Liver (tissue), 9 donors: ENCODE data around the gene TYMP. TPM values are rescaled to one million over a fixed set of nuclear protein-coding genes. Genes with fewer than 3 reads are reported as not detected.

Source experiments
- DNase-seq: peaks from one replicate; pipeline ENCODE4 v3.0.0-alpha.2; 2017; ENCODE audit warnings: low spot score
- H3K27ac ChIP-seq, 2 donors: one replicate each; pipeline ENCODE4 v1.7.0; 2013; ENCODE audit warnings: inconsistent platforms in 2 of 2, low read length in 2 of 2, control low read depth in 1 of 2, low read depth in 1 of 2, mild to moderate bottlenecking in 1 of 2
- H3K27me3 ChIP-seq, 4 donors: one replicate each; pipeline versions ENCODE4 v1.6.1 to v1.7.0; 2013; ENCODE audit warnings: low read length in 3 of 4, inconsistent platforms in 1 of 4, mild to moderate bottlenecking in 1 of 4, moderate library complexity in 1 of 4; ENCODE audit not compliant: control insufficient read depth in 4 of 4, insufficient read depth in 4 of 4
- H3K36me3 ChIP-seq, 4 donors: one replicate each; pipeline versions ENCODE4 v1.6.1 to v1.7.0; 2013; ENCODE audit warnings: low read length in 3 of 4, mild to moderate bottlenecking in 3 of 4, low read depth in 1 of 4, moderate library complexity in 1 of 4; ENCODE audit not compliant: control insufficient read depth in 4 of 4, insufficient read depth in 3 of 4
- H3K4me1 ChIP-seq, 4 donors: one replicate each; pipeline versions ENCODE4 v1.6.1 to v1.7.0; 2013; ENCODE audit warnings: low read length in 3 of 4, mild to moderate bottlenecking in 3 of 4, moderate library complexity in 1 of 4; ENCODE audit not compliant: control insufficient read depth in 4 of 4, insufficient read depth in 4 of 4
- H3K4me3 ChIP-seq, 3 donors: one replicate each; pipeline versions ENCODE4 v1.6.1 to v1.7.0; 2013; ENCODE audit warnings: low read length in 3 of 3, control low read depth in 1 of 3, low read depth in 1 of 3, mild to moderate bottlenecking in 1 of 3
- H3K9ac ChIP-seq, 2 donors: one replicate each; pipeline ENCODE4 v1.7.0; 2013; ENCODE audit warnings: low read length in 2 of 2, mild to moderate bottlenecking in 2 of 2, moderate library complexity in 2 of 2, control low read depth in 1 of 2, low read depth in 1 of 2
- H3K9me3 ChIP-seq, 4 donors: one replicate each; pipeline versions ENCODE4 v1.6.1 to v1.7.0; 2013; ENCODE audit warnings: low read length in 3 of 4; ENCODE audit not compliant: control insufficient read depth in 4 of 4
- ATF3 ChIP-seq: IDR thresholded peaks from 2 replicates; pipeline ENCODE4 v1.6.1; 2016; ENCODE audit warnings: antibody characterized with exemption
- CTCF ChIP-seq: fragments of 150-350 bp; IDR thresholded peaks from 2 replicates; pipeline ENCODE4 v1.5.1; 2017; ENCODE audit warnings: improper control_type of control experiment, low read depth, low read length; ENCODE audit not compliant: missing input control
- EGR1 ChIP-seq, 2 donors: IDR thresholded peaks; 2 replicates each; pipeline ENCODE4 v1.6.1; 2016 to 2018; ENCODE audit warnings: antibody characterized with exemption in 2 of 2, low read depth in 2 of 2
- FOXA1 ChIP-seq: IDR thresholded peaks from 2 replicates; pipeline ENCODE4 v1.6.1; 2016; ENCODE audit warnings: antibody characterized with exemption
- FOXA2 ChIP-seq: IDR thresholded peaks from 2 replicates; pipeline ENCODE4 v1.6.1; 2016; ENCODE audit warnings: antibody characterized with exemption
- HNF4A ChIP-seq, 2 donors: conservative IDR thresholded peaks; 2 replicates each; pipeline ENCODE4 v1.6.1; 2016; ENCODE audit warnings: antibody characterized with exemption in 2 of 2, mild to moderate bottlenecking in 2 of 2
- HNF4G ChIP-seq: IDR thresholded peaks from 2 replicates; pipeline ENCODE4 v1.6.1; 2016; ENCODE audit warnings: antibody characterized with exemption
- JUND ChIP-seq, 2 donors: IDR thresholded peaks; 2 replicates each; pipeline ENCODE4 v1.6.1; 2016; ENCODE audit warnings: antibody characterized with exemption in 2 of 2
- MAX ChIP-seq: IDR thresholded peaks from 2 replicates; pipeline ENCODE4 v1.6.1; 2016; ENCODE audit warnings: antibody characterized with exemption
- NR2F2 ChIP-seq: IDR thresholded peaks from 2 replicates; pipeline ENCODE4 v1.6.1; 2016; ENCODE audit warnings: antibody characterized with exemption
- RAD21 ChIP-seq, 2 donors: IDR thresholded peaks; 2 replicates each; pipeline ENCODE4 v1.6.1; 2016; ENCODE audit warnings: antibody characterized with exemption in 2 of 2, mild to moderate bottlenecking in 2 of 2
- REST ChIP-seq: IDR thresholded peaks from 2 replicates; pipeline ENCODE4 v1.6.1; 2016; ENCODE audit warnings: antibody characterized with exemption, mild to moderate bottlenecking
- RXRA ChIP-seq, 2 donors: IDR thresholded peaks; 2 replicates each; pipeline ENCODE4 v1.6.1; 2017 to 2018; ENCODE audit warnings: antibody characterized with exemption in 2 of 2, mild to moderate bottlenecking in 1 of 2
- SP1 ChIP-seq: IDR thresholded peaks from 2 replicates; pipeline ENCODE4 v1.6.1; 2018; ENCODE audit warnings: antibody characterized with exemption, mild to moderate bottlenecking
- TAF1 ChIP-seq: conservative IDR thresholded peaks from 2 replicates; pipeline ENCODE4 v1.6.1; 2016; ENCODE audit warnings: antibody characterized with exemption, mild to moderate bottlenecking
- YY1 ChIP-seq: IDR thresholded peaks from 2 replicates; pipeline ENCODE4 v1.6.1; 2016; ENCODE audit warnings: antibody characterized with exemption, mild to moderate bottlenecking
- ZBTB33 ChIP-seq: IDR thresholded peaks from 2 replicates; pipeline ENCODE4 v1.6.1; 2016; ENCODE audit warnings: antibody characterized with exemption
- WGBS: extraction: QIAGEN DNeasy Blood & Tissue Kit; methylation state at CpG from one replicate; pipeline ENCODE4 v1.1.7; 2013; 5-methylcytosine and 5-hydroxymethylcytosine counted together
- polyA plus RNA-seq, 2 donors: library from polyadenylated mRNA; stranded (reverse) in 1 of 2; unstranded in 1 of 2; fragments of 200-250 nt in 1 of 2; fragments of >200 nt in 1 of 2; fragmentation: Nextera tagmentation in 1 of 2; extraction: Ambion mirVana in 1 of 2; gene quantifications; one replicate each; pipeline versions ENCODE4 v1.2.1 to v1.2.3, GENCODE V29; 2013 to 2015
- total RNA-seq, 2 donors: library from RNA; depleted of rRNA; stranded (reverse); fragments of >200 nt; gene quantifications; one replicate each; pipeline ENCODE4 v1.2.3, GENCODE V29; 2014
- donor health status: healthy.
- donor health status: healthy.
- donor health status: healthy.
- donor health status: healthy.
- donor health status: healthy.

TYMP gene
- total and polyA plus RNA-seq, 4 donors, result 34.0 to 109 (median 65.5) TPM

GRCh38 chr22:50546326-50547262 is 16.8 kb upstream of the TYMP start:
- WGBS, result 74% methylated on average over 78 of the region's 78 CpGs
- DNase-seq, result no peak
- Histone ChIP-seq H3K9me3 (no peaks in the 10 kb centered on the region), H3K9ac (no peak overlapping the region), H3K36me3 (no peaks in the 10 kb centered on the region), H3K27ac (no peak overlapping the region), H3K27me3 (no peaks in the 10 kb centered on the region), H3K4me1 (peaks cover 0 to 13% (median 9%) of the 10 kb centered on the region in 4 donors), H3K4me3 (no peak overlapping the region)
- TF ChIP-seq RAD21 (IDR thresholded peaks at IDR 0.05), result no peak
- TF ChIP-seq RXRA (IDR thresholded peaks at IDR 0.05), result no peak
- no peak for TF ChIP-seq FOXA2
- TF ChIP-seq HNF4A (conservative IDR thresholded peaks at IDR 0.05), result no peak
- no peak for TF ChIP-seq JUND (IDR thresholded peaks at IDR 0.05)
- no peak for TF ChIP-seq FOXA1
- no peak for TF ChIP-seq YY1
- no peak for TF ChIP-seq REST
- TF ChIP-seq ZBTB33, result no peak
- no peak for TF ChIP-seq CTCF
- TF ChIP-seq EGR1 (IDR thresholded peaks at IDR 0.05; ENCODE audit: low read depth in 2 of 2), result no peak
- no peak for TF ChIP-seq TAF1
- TF ChIP-seq HNF4G, result no peak
- no peak for TF ChIP-seq NR2F2
- no peak for TF ChIP-seq ATF3
- no peak for TF ChIP-seq SP1
- TF ChIP-seq MAX, result no peak
